Measurements from ENCODE around the gene BFAR.

GRCh38 chr16:14649816-14650215 lies 17.1 kb downstream of the BFAR start:
- no peak for TF ChIP-seq CTCF (IDR thresholded peaks at IDR 0.05; ENCODE audit: extremely low read depth in 1 of 2, insufficient read depth in 1 of 2, low read depth in 1 of 2, low read length in 2 of 2)
- TF ChIP-seq EZH2 (IDR thresholded peaks at IDR 0.05; ENCODE audit: borderline replicate concordance, low read depth, low read length, severe bottlenecking), result no peak
